Fibroblast of villous mesenchyme (primary cell): ENCODE measurements around the gene ASPHD1. TPM values are rescaled to one million over a fixed set of nuclear protein-coding genes. Genes with fewer than 3 reads are reported as not detected.

Source experiments
- DNase-seq: peaks from one replicate; pipeline ENCODE4 v3.0.0-alpha.2; 2010; ENCODE audit warnings: low read depth
- H3K4me3 ChIP-seq: 2 replicates; pipeline ENCODE4 v1.5.1; 2011; ENCODE audit warnings: low read depth, mild to moderate bottlenecking, low read length
- CTCF ChIP-seq: IDR thresholded peaks from 2 replicates; pipeline ENCODE4 v1.5.1; 2012; ENCODE audit warnings: low read depth, mild to moderate bottlenecking, low read length; ENCODE audit not compliant: insufficient read depth
- total RNA-seq: library from RNA; depleted of rRNA; stranded (reverse); fragments of >200 nt; gene quantifications from 2 replicates; pipeline ENCODE4 v1.2.3, GENCODE V29; 2012

Gene ASPHD1
- total RNA-seq, 1 donor, result 7.8 TPM

GRCh38 chr16:29900888-29901606 lies 759 bp downstream of the ASPHD1 start:
- peak overlapping the region; percentile 78 for H3K4me3 ChIP-seq
- no peak for TF ChIP-seq CTCF
- peak; percentile 12 for DNase-seq

GRCh38 chr16:29901607-29901945 lies 1.3 kb downstream of the ASPHD1 start:
- no peak for DNase-seq
- peak overlapping the region; percentile 78 for H3K4me3 ChIP-seq
- no peak for TF ChIP-seq CTCF

GRCh38 chr16:29903590-29903989 lies 3.3 kb downstream of the ASPHD1 start:
- no peak for DNase-seq
- TF ChIP-seq CTCF, result no peak
- H3K4me3 ChIP-seq, result no peak overlapping the region

- DNase-seq, result no peak
- H3K4me3 ChIP-seq, result no peak overlapping the region
Measured at GRCh38 chr16:29904947-29905346, 4.7 kb downstream of the ASPHD1 start.

GRCh38 chr16:29905668-29906067 lies 5.4 kb downstream of the ASPHD1 start:
- no peak for DNase-seq
- TF ChIP-seq CTCF, result no peak
- no peak overlapping the region for H3K4me3 ChIP-seq

More at GRCh38 chr16:29904947-29905346, 4.7 kb downstream of the ASPHD1 start:
- no peak for TF ChIP-seq CTCF

GRCh38 chr16:29906520-29907244 lies 6.4 kb downstream of the ASPHD1 start:
- TF ChIP-seq CTCF, result no peak
- DNase-seq, result no peak
- H3K4me3 ChIP-seq, result no peak overlapping the region

GRCh38 chr16:29907973-29908372 lies 7.7 kb downstream of the ASPHD1 start:
- H3K4me3 ChIP-seq, result no peak overlapping the region
- no peak for TF ChIP-seq CTCF
- no peak for DNase-seq
